Measurements from ENCODE around the gene CD300LD. TPM values are rescaled to one million over a fixed set of nuclear protein-coding genes. Genes with fewer than 3 reads are reported as not detected.
"Not testable (repeated sequence)": the region's sequence is repeated elsewhere in the genome, so short reads cannot be mapped to it uniquely, and the experiment has no call there.

Gene CD300LD
- total and polyA plus RNA-seq, 2 donors: not detected

DNA sequence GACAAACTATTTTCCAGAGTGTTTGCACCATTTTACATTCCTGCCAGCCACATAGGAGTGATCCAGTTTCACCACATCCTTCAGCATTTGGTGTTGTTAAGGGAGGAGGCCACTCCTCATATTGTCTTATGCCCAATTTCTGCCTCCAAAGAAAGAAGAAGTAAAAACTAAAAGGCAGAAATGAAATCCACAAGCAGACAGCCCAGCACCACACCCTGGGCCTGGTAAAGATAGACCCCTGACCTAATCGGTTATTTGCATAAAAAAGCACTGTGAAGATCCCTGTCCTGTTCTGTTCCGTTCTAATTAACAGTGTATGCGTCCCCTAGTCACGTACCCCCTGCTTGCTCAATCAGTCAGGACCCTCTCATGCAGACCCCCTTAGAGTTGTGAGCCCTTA, 33.7 kb downstream of the CD300LD start:
- H3K4me3 ChIP-seq (ENCODE audit: low read depth, low read length); H3K36me3 ChIP-seq (ENCODE audit: insufficient read depth); H3K4me1 ChIP-seq (ENCODE audit: insufficient read depth); H3K27ac ChIP-seq (ENCODE audit: low read depth); DNase-seq (ENCODE audit: extremely low spot score): not testable (repeated sequence)
- 61% methylated on average over 4 of the region's 4 CpGs for WGBS

DNA sequence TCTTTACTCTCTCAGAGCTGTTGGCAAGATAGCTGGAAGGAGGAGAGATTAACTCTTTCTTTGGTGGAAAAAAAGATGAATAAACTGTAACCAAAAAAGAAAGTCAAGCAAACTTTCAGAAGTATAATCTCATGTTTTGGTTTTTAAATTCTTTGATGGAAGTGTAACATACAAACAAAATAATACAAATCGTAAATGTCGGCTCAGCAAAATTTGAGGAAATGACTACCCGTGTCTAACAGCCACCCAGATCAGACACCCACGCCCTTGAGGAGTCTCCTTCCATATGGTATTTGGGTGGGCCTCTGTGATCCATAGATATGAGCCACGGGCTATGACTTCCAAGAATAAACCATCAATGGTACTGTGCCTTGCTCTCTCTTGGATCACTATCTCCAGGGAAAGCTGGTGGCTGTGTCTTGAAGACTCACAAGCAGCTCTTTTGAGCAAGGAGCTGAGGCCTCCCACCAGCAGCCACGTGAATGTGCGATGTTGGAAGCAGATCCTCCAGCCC, 36.6 kb downstream of the CD300LD start:
- Histone ChIP-seq H3K27ac (ENCODE audit: low read depth) (no peak overlapping the region), H3K4me3 (ENCODE audit: low read depth, low read length) (no peak overlapping the region), H3K36me3 (ENCODE audit: insufficient read depth) (no peaks in the 10 kb centered on the region), H3K4me1 (ENCODE audit: insufficient read depth) (no peaks in the 10 kb centered on the region)
- whole genome bisulfite sequencing: 55% methylated on average over 7 of the region's 7 CpGs
- no peak for DNase-seq (ENCODE audit: extremely low spot score)

DNA sequence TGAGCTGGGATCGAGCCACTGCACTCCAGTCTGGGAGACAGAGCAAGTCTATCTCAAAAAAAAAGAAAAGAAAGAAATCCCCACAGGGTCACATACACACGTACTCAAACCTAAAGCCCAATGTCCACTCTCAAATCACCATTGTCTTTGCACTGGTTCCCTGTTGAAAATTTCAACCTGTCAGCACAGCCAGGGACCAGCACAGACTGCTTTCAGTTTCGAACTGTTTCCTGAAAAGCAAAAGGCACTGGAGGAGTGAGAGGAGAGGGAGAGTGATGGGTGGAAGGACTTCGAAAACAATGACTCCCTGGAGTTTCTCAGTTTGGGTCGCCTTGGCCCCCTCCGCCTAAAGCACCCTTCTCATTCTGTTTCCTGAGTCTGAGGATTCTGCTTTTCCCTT, 37.2 kb downstream of the CD300LD start:
- no peaks in the 10 kb centered on the region for H3K4me1 ChIP-seq (ENCODE audit: insufficient read depth)
- H3K27ac ChIP-seq (ENCODE audit: low read depth): no peak overlapping the region
- 66% methylated on average over 6 of the region's 6 CpGs for WGBS
- H3K4me3 ChIP-seq (ENCODE audit: low read depth, low read length): no peak overlapping the region
- no peak for DNase-seq (ENCODE audit: extremely low spot score)
- H3K36me3 ChIP-seq (ENCODE audit: insufficient read depth): no peaks in the 10 kb centered on the region

GRCh38 chr17:74552037-74552436, 40.0 kb downstream of the CD300LD start:
- no peak for DNase-seq (ENCODE audit: extremely low spot score)
- WGBS: 46% methylated on average over 7 of the region's 7 CpGs
- no peak overlapping the region for H3K27ac ChIP-seq (ENCODE audit: low read depth)
- H3K4me1 ChIP-seq (ENCODE audit: insufficient read depth): no peaks in the 10 kb centered on the region
- no peak overlapping the region for H3K4me3 ChIP-seq (ENCODE audit: low read depth, low read length)
- H3K36me3 ChIP-seq (ENCODE audit: insufficient read depth): no peaks in the 10 kb centered on the region

- WGBS: 86% methylated on average over 15 of the region's 15 CpGs
- Histone ChIP-seq H3K4me3 (ENCODE audit: low read depth, low read length) (no peak overlapping the region), H3K36me3 (ENCODE audit: insufficient read depth) (no peaks in the 10 kb centered on the region), H3K27ac (ENCODE audit: low read depth) (no peak overlapping the region), H3K4me1 (ENCODE audit: insufficient read depth) (no peaks in the 10 kb centered on the region)
- no peak for DNase-seq (ENCODE audit: extremely low spot score)
Observed at GRCh38 chr17:74550602-74551001, 41.5 kb downstream of the CD300LD start.

DNA sequence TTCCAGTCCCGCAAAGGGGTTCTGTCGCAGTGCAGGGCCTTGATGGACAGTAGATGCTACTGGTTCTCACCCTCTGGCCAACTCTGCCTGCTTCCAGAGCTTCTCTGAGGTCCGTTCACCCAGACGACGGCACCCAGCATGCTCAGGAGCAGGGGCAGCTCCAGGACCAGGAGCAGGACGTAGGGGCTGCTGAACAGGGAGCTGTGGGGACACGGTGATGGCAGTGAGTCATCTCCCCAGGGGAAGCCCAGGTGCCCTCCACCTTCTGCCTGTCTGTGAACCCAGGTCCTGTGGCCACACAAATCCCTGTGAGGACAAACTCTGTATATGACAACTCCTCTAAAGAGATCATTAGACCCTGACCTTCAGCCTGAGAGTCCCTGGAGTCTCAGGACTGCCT, 42.7 kb downstream of the CD300LD start:
- no peak overlapping the region for H3K4me3 ChIP-seq (ENCODE audit: low read depth, low read length)
- no peaks in the 10 kb centered on the region for H3K36me3 ChIP-seq (ENCODE audit: insufficient read depth)
- 68% methylated on average over 7 of the region's 7 CpGs for WGBS
- DNase-seq (ENCODE audit: extremely low spot score): no peak
- no peak overlapping the region for H3K27ac ChIP-seq (ENCODE audit: low read depth)
- no peaks in the 10 kb centered on the region for H3K4me1 ChIP-seq (ENCODE audit: insufficient read depth)

- no peaks in the 10 kb centered on the region for H3K36me3 ChIP-seq (ENCODE audit: insufficient read depth)
- no peak for DNase-seq (ENCODE audit: extremely low spot score)
- no peaks in the 10 kb centered on the region for H3K4me1 ChIP-seq (ENCODE audit: insufficient read depth)
- WGBS: 72% methylated on average over 3 of the region's 3 CpGs
- H3K4me3 ChIP-seq (ENCODE audit: low read depth, low read length): no peak overlapping the region
- no peak overlapping the region for H3K27ac ChIP-seq (ENCODE audit: low read depth)
Observed at GRCh38 chr17:74547736-74548135, 44.3 kb downstream of the CD300LD start.

DNA sequence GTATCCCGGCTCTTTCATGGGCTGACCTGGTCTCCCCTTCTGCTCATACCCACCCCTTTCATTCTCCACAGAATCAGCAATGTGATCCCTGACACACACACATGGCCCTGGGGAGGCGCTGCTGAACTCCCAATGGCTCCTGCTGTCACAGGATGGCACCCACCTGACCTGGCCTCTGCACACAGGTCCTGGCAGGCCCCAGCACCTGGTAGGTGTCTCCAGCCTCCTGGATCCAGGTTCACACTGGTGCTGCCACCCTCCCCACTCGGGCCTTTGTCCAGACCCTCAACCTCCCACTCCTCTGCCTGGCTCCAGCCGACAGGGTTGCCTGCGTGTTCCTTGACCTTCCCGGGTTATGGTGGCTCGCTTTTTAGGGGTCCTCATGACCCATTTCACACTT, 44.8 kb downstream of the CD300LD start:
- no peak for DNase-seq (ENCODE audit: extremely low spot score)
- WGBS: 89% methylated on average over 7 of the region's 7 CpGs
- Histone ChIP-seq H3K4me3 (ENCODE audit: low read depth, low read length) (no peak overlapping the region), H3K4me1 (ENCODE audit: insufficient read depth) (no peaks in the 10 kb centered on the region), H3K36me3 (ENCODE audit: insufficient read depth) (no peaks in the 10 kb centered on the region), H3K27ac (ENCODE audit: low read depth) (no peak overlapping the region)

DNA sequence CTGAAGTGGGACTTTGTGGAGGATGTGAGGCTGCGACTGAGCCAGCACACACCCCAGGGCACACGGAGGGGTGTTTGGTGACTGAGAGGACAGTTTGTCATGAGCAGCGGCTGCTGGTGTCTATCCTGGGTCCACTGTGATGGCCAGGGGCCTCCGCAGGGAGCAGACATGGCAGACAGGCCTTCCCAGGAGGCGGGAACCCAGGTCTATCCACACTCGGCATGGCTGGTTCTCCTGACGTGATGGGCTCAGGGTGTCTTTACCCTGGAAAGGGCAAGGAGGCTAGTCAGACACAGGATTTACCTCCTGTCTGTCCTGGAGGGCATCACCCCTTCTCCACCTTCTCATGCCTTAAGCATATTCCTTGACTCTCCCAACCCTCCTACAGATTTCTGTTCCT, 45.5 kb downstream of the CD300LD start:
- DNase-seq (ENCODE audit: extremely low spot score): no peak
- H3K36me3 ChIP-seq (ENCODE audit: insufficient read depth): no peaks in the 10 kb centered on the region
- WGBS: 83% methylated on average over 7 of the region's 7 CpGs
- H3K27ac ChIP-seq (ENCODE audit: low read depth): no peak overlapping the region
- no peaks in the 10 kb centered on the region for H3K4me1 ChIP-seq (ENCODE audit: insufficient read depth)
- H3K4me3 ChIP-seq (ENCODE audit: low read depth, low read length): no peak overlapping the region

- no peak for DNase-seq (ENCODE audit: extremely low spot score)
- 67% methylated on average over 5 of the region's 5 CpGs for WGBS
- H3K4me1 ChIP-seq (ENCODE audit: insufficient read depth): no peaks in the 10 kb centered on the region
- H3K27ac ChIP-seq (ENCODE audit: low read depth): no peak within 1 kb of the TSS
- H3K36me3 ChIP-seq (ENCODE audit: insufficient read depth): no peaks in the 10 kb centered on the region
- no peak within 1 kb of the TSS for H3K4me3 ChIP-seq (ENCODE audit: low read depth, low read length)
Observed at GRCh38 chr17:74545843-74546230, 46.2 kb downstream of the CD300LD start, which contains the start of gene CD300C. TSS of gene CD300C (minus strand) at chr17:74546115. CDS start at chr17:74545782, 333 bp downstream.

DNA sequence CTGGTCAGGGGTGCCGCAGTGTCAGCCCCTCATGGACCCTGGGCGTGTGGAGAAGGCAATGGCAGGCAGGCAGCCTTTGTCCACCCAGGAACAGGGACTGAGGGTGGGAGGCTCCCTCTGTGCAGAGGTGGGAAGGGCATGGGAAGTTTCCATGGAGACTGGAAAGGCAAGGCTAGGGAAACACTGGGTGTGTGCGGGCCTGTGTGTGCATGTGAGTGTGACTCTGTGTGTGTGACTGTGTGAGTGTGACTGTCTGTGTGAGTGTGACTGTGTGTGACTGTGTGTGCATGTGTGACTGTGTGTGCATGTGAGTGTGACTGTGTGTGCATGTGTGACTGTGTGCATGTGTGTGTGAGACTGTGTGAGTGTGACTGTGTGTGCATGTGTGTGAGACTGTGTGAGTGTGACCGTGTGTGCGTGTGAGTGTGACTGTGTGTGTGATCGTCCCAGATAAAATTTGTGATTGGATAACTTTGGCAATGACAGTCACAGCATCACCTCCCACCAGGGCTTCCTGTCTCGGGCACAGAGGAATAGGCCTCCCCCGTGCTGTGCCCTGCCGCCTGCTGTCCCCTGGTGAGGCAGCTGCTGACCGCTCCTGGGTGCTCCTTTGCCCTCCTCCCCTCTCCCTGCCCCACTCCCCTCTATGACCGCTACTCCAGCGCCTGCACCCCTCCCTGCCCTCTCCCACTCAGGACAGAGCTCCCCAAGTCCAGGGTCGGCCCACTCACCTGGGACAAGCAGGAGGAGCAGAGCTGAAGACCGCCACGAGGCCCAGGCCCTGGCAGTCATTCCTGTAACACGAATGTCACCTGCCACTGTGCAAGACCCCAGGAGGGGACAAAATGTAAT, 46.9 kb downstream of the CD300LD start:
- WGBS: 70% methylated on average over 16 of the region's 16 CpGs
- Histone ChIP-seq H3K27ac (ENCODE audit: low read depth) (no peak overlapping the region), H3K4me3 (ENCODE audit: low read depth, low read length) (no peak overlapping the region), H3K36me3 (ENCODE audit: insufficient read depth) (no peaks in the 10 kb centered on the region), H3K4me1 (ENCODE audit: insufficient read depth) (no peaks in the 10 kb centered on the region)
- no peak for DNase-seq (ENCODE audit: extremely low spot score)

- no peak for DNase-seq (ENCODE audit: extremely low spot score)
- H3K4me3 ChIP-seq (ENCODE audit: low read depth, low read length): no peak overlapping the region
- 86% methylated on average over 18 of the region's 18 CpGs for WGBS
- H3K36me3 ChIP-seq (ENCODE audit: insufficient read depth): no peaks in the 10 kb centered on the region
- H3K4me1 ChIP-seq (ENCODE audit: insufficient read depth): no peaks in the 10 kb centered on the region
- H3K27ac ChIP-seq (ENCODE audit: low read depth): no peak overlapping the region
Observed at GRCh38 chr17:74543891-74544760, 48.0 kb downstream of the CD300LD start.

DNA sequence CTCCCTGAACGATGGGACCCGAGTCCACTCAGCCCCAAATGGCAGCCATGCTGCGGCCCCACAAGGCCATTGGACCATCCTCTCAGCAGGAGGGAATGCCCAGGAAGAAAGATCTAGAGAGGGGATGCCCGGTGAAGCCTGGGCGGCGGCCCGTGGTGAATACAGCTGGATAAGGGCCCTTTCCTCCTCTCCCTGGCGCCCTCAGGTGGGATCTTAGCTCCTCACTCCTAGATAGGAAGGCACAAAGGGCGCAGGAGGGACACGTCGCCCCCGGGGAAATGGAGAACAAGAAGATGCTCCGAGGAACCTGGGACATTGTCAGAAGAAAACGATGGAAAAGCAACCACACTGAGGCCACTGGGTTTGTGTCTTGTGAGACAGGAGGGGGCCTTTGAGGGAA, 48.7 kb downstream of the CD300LD start:
- Histone ChIP-seq H3K4me1 (ENCODE audit: insufficient read depth) (no peaks in the 10 kb centered on the region), H3K4me3 (ENCODE audit: low read depth, low read length) (no peak overlapping the region), H3K27ac (ENCODE audit: low read depth) (no peak overlapping the region), H3K36me3 (ENCODE audit: insufficient read depth) (no peaks in the 10 kb centered on the region)
- DNase-seq (ENCODE audit: extremely low spot score): no peak
- 77% methylated on average over 14 of the region's 14 CpGs for WGBS

Data from urinary bladder (tissue), 4 donors.